Measurements from ENCODE around the gene GSG1L. TPM values are rescaled to one million over a fixed set of nuclear protein-coding genes. Genes with fewer than 3 reads are reported as not detected.

The GSG1L gene
- total RNA-seq, 1 donor from 2014 or later: not detected

GRCh38 chr16:27761816-27762215 lies 301.7 kb downstream of the GSG1L start:
- Histone ChIP-seq H3K27ac (no peak overlapping the region), H3K9me3 (no peaks in the 10 kb centered on the region), H3K4me1 (peaks cover 3 to 7% of the 10 kb centered on the region in 2 donors), H3K4me3 (no peak overlapping the region), H3K36me3 (peaks cover 3 to 18% of the 10 kb centered on the region in 2 donors), H3K27me3 (no peaks in the 10 kb centered on the region)
- DNase-seq (ENCODE audit: low spot score in 2 of 2): no peak
- intact Hi-C loops (cut with DNase I): no loop called here
- TF ChIP-seq CTCF (IDR thresholded peaks at IDR 0.05): no peak

GRCh38 chr16:27760789-27761176 lies 302.7 kb downstream of the GSG1L start:
- Histone ChIP-seq H3K4me1 (peaks cover 3 to 7% of the 10 kb centered on the region in 2 donors), H3K27me3 (no peaks in the 10 kb centered on the region), H3K36me3 (peaks cover 3 to 18% of the 10 kb centered on the region in 2 donors), H3K4me3 (no peak overlapping the region), H3K27ac (peak overlapping the region in 1 of 2 donors; percentile 72), H3K9me3 (no peaks in the 10 kb centered on the region)
- intact Hi-C loops (cut with DNase I): no loop called here
- TF ChIP-seq CTCF (IDR thresholded peaks at IDR 0.05): no peak
- DNase-seq (ENCODE audit: low spot score in 2 of 2): no peak

- H3K4me1 ChIP-seq: peaks cover 3 to 9% of the 10 kb centered on the region in 2 donors
- H3K36me3 ChIP-seq: peaks cover 3 to 18% of the 10 kb centered on the region in 2 donors
- no peaks in the 10 kb centered on the region for H3K9me3 ChIP-seq
- TF ChIP-seq CTCF (IDR thresholded peaks at IDR 0.05): no peak
- no peaks in the 10 kb centered on the region for H3K27me3 ChIP-seq
- intact Hi-C loops (cut with DNase I): loop anchor here (5.0 kb wide), 1 partner anchor 32 kb away; no protein-coding TSS in a partner anchor
- H3K4me3 ChIP-seq: no peak overlapping the region
- no peak for DNase-seq (ENCODE audit: low spot score in 2 of 2)
- peak overlapping the region; percentile 72 to 80 for H3K27ac ChIP-seq
These were observed 303.3 kb downstream of the GSG1L start for GRCh38 chr16:27759967-27760788.

GRCh38 chr16:27759301-27759871 lies 304.1 kb downstream of the GSG1L start:
- intact Hi-C loops (cut with DNase I): loop anchor here (5.0 kb wide), 1 partner anchor 33 kb away; no protein-coding TSS in a partner anchor
- no peaks in the 10 kb centered on the region for H3K27me3 ChIP-seq
- peak overlapping the region; percentile 72 to 80 for H3K27ac ChIP-seq
- peaks cover 3 to 18% of the 10 kb centered on the region in 2 donors for H3K36me3 ChIP-seq
- H3K4me3 ChIP-seq: no peak overlapping the region
- H3K9me3 ChIP-seq: no peaks in the 10 kb centered on the region
- H3K4me1 ChIP-seq: peaks cover 5 to 15% of the 10 kb centered on the region in 2 donors
- peak in 1 of 2 donors; percentile 66 for DNase-seq (ENCODE audit: low spot score in 2 of 2)
- TF ChIP-seq CTCF (IDR thresholded peaks at IDR 0.05): no peak

DNA sequence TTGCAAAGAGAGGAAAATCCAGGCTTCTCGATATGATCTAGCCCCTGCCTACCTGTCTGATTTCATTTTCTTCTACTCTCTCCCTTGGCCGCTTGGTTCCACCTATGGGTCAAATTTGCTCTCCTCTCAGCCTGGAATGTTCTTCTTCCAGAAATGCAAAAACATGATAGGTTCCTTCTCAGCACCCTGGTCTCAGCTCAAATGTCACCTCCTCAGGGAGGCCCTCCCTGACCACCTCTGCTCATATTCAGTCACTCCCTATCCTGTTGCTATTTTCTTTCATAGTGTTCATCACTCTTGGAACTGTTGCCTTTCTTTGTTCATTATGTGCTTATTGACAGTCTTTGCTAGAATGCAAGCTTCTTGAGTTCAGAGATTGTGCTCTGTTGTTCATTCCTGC lies 305.0 kb downstream of the GSG1L start:
- H3K4me3 ChIP-seq: no peak overlapping the region
- peaks cover 3 to 15% of the 10 kb centered on the region in 2 donors for H3K36me3 ChIP-seq
- H3K27me3 ChIP-seq: no peaks in the 10 kb centered on the region
- H3K4me1 ChIP-seq: peaks cover 7 to 22% of the 10 kb centered on the region in 2 donors
- intact Hi-C loops (cut with DNase I): loop anchor here (5.0 kb wide), 1 partner anchor 34 kb away; no protein-coding TSS in a partner anchor
- peak overlapping the region in 1 of 2 donors; percentile 80 for H3K27ac ChIP-seq
- DNase-seq (ENCODE audit: low spot score in 2 of 2): no peak
- no peak for TF ChIP-seq CTCF (IDR thresholded peaks at IDR 0.05)
- H3K9me3 ChIP-seq: no peaks in the 10 kb centered on the region
